HG03378 (cell line): Measurements from ENCODE around the gene FLYWCH2.
"Not testable (repeated sequence)": the region's sequence is repeated elsewhere in the genome, so short reads cannot be mapped to it uniquely, and the experiment has no call there.

Experiments
- ATAC-seq: cut with Tn5 transposase; IDR thresholded peaks from one replicate; pipeline ENCODE4 v1.9.1; 2021; ENCODE audit warnings: mild to moderate bottlenecking, moderate library complexity; ENCODE audit not compliant: unreplicated experiment

FLYWCH2 gene

DNA sequence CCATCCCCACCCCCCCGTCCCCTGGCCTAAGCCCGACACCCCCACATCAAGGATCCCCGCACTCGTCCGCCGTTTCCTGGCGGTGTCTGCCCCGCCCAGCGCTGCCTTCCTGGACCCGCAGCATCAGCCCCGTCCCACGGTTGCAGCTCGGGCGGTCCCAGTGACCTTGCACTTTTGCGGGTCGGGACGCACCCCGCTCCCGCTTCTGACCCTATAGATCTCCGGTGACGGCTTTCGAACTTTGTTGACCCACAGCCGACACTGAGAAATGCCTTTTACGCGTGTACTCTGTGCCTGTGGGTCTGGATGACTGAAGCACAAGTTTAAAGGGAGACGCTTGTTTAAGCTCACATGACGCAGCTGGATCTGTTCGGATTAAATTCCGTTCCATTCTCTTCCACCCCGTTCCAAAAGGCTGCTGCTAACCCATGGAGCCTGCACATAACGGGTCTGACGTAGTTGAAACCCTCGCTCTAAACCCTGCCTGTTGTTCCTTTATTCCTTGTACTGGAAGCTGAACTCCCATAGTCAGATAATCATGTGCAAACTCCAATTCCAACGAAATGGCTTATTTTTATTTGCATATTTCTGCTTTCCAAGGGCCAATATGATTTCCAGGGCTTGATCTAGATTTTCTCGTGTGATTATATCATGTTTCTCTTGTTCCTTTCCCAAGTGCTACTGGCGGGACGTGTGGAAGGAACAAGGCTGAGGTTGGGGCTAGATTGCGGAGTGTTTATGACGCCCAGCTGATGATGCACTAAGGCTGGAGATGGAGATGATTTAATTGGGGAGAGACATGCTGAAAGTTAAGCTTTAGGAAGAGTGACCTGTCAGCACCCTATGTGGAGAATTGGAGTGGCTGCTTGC is 29.6 kb downstream of the FLYWCH2 start:
- ATAC-seq = no peak

DNA sequence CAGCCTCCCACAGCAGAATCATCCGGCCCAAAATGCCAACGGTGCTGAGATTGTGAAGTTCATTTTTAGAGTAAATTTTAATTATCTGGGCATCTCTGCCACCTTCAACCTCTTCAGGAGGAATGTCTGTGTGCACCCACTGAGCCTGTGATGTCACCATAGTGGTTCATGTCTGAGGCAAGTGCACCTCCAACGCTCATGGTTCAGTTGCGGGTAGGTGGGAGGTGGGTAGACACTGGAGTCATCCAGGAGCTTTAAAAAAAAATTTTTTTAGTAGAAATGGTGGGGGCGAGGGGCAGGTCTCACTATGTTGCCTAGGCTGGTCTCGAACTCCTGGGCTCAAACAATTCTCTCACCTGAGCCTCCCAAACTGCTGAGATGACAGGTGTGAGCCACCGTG is 30.6 kb downstream of the FLYWCH2 start:
- no peak for ATAC-seq

DNA sequence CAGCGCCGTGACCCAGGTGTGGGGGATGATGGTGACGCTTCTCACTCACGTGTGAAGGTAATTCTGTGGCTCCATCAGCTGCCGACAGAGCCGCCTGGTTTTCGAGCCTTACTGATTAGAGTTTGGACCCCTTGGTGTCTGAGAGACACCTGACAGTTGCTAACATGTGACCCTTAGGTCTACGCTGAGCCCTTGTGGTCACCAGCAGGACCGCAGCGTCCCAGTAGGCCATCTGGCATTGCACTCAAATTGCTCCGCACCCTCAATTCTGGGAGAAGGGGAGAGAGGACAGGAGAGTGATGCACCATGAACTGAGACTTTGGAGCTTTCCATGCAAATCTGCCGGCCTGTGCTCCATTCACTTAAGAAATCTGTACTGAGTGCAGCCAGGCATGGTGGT is 31.2 kb downstream of the FLYWCH2 start:
- no peak for ATAC-seq

DNA sequence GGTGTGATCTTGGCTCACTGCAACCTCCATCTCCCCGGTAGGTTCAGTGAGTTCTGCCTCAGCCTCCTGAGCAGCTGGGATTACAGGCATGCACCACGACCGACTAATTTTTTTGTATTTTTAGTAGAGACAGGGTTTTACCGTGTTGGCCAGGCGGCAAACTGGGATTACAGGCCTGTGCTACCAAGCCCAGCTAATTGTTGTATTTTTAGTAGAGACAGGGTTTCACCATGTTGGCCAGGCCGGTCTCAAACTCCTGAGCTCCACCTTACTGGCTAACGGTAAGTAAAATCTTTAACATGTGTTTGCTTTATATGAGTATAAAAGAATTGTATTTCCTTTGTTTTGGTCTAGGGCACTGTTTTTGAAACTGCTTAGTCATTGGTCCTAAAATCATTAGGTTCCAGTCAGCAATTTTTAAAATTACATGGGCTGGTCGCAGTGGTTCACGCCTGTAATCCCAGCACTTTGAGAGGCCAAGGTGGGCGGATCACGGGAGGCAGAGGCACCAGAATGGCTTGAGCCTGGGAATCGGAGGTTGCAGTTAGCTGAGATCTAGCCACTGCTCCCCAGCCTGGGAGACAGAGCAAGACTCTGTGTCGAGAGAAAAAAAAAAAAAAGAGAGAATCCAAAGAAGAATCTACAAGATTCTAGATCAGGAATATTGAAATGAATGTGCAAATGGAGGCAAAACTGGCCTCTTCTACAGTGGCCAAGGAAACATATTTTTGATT is 32.3 kb downstream of the FLYWCH2 start:
- no peak for ATAC-seq

DNA sequence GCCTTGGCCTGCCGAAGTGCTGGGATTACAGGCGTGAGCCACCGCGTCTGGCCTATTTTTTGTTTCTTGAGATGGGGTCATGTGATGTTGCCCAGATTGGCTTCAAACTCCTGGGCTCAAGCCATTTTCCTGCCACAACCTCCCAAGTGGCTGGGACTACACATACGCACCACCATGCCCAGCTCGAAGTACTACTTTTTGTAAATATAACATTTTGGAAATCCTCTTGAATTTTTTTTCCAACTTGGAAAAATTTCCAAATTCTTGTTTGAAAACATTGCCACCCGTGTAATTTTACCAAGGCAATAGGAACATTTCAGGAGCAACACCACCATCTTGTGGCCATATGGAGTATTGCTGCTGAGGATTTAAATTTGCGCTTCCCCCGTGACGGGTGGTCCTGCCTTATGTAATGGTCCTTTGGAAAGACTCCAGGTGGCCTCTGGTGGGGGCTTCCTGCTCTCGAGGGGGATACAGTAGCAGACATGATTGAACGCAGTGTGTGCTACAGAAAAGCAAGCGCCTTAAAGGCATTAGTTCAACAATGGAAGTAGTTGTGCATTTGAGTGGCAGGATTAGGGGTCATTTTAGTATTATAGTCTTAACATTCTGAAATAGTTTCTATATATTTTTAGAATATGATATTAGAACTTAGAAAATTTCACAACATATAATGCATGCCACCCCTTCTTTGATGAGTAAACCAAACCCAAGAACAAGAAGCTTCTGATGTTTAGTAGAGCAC is 36.7 kb downstream of the FLYWCH2 start:
- no peak for ATAC-seq

DNA sequence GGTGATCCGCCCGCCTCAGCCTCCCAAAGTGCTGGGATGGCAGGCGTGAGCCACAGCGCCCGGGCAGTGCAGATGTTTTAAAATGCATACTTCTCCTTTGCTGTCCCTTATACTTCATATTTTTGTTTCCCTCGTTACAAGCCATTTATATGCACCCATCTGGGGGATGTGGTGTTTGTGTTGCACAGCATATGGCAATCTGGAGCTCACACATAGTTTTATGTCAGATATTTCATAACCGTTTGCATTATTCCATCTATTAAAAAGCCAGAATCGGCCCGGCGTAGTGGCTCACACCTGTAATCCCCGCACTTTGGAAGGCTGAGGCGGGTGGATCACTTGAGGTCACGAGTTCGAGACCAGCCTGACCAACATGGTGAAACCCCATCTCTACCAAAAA is 40.5 kb downstream of the FLYWCH2 start:
- no peak for ATAC-seq

DNA sequence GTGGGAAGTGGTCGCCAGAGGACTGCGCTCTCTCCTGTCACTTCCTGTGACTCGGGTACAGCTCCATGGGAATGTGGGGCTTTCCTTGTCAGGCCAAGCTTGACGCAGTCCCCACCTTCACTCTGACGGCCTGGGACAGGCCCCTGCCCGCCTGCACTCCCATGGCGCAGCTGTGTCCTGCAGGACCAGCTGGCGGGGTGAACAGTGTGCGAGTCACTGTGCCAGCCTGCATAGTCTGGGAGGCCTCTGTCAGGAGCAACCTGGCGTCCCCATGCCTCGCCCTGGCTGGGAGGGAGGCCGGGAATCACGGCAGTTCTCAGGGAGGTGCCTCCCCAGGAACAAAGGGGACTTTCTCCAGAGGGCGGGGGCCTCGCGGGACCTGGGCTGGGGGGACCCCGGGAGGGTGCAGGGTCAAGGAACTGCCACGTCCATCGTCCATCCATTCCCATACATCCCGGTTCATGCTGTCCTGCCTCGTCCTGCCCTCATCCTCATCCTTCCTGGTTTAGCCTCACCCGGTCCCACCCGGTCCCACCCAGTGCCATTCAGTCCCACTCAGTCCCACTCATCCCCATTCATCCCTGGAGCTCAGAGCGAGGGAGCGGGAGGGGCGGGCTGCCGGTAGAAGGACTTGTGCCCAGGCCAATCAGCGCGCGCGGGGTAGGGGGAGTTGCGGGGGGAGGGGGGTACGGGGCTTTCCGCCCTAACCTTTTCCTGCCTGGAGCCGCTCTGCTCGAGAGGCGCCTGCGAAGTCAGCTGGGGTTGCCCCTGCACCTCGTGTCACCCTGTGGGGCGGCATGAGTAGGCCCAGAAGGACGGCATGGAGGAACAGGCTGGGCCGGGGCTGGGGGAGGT is 42.1 kb downstream of the FLYWCH2 start:
- no peak for ATAC-seq

DNA sequence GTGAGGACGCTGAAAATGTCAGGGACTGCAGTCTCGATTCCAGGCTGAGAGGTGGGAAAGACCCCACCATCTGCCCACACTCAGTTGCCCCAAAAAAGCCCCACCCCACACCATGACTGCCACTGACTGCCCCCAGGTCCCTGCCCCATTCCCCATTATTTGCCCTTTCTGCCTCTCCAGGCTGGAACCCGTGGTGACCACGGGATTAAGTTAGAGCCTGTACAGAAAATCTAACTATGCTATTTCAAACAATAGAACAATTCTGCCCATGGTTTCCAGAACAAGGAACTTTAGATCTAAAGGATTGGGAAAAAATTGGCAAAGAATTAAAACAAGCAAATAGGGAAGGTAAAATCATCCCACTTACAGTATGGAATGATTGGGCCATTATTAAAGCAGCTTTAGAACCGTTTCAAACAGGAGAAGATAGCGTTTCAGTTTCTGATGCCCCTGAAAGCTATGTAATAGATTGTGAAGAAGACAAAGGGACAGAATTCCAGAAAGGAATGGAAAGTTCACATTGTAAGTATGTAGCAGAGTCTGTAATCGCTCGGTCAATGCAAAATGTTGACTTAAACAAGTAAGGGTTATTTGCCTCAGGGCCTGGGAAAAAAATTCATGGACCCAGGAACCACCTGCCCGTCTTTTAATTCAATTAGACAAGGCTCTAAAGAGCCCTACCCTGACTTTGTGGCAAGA is 43.1 kb downstream of the FLYWCH2 start:
- ATAC-seq = no peak

DNA sequence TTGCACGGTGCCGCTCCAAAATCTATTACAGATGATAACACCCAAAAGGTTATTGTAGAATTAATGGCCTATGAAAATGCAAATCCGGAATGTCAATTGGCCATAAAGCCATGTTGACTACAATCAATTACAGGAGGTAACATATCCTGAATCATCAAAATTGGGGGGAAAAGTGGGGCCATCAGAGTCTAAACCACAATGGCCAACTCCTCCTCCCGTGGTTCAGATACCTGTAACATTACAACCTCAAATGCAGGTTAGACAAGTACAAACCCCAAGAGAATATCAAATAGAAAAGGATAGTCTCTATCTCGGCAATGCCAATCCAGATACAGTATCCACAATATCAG is 43.6 kb downstream of the FLYWCH2 start:
- no peak for ATAC-seq

DNA sequence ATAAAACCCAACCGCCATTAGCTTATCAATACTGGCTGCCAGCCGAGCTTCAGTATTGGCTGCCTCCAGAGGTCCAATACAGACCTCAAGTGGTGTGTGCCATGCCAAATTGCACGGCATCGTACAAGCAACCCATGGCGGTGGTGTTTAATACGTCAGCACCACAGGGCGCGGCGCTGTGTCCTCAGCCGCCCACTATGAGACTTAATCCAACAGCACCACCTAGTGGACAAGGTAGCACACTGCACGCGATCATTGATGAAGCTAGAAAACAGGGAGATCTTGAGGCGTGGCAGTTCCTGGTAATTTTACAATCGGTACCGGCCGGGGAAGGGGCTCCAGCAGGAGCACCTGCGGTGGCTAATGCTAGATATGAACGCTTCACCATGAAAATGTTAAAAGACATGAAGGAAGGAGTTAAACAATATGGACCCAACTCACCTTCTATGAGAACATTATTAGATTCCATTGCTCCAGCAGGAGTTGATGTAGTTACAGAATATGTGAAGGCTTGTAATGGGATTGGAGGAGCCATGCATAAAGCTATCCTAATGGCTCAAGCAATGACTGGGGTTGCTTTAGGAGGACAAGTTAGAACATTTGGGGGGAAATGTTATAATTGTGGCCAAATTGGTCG is 44.1 kb downstream of the FLYWCH2 start:
- no peak for ATAC-seq

DNA sequence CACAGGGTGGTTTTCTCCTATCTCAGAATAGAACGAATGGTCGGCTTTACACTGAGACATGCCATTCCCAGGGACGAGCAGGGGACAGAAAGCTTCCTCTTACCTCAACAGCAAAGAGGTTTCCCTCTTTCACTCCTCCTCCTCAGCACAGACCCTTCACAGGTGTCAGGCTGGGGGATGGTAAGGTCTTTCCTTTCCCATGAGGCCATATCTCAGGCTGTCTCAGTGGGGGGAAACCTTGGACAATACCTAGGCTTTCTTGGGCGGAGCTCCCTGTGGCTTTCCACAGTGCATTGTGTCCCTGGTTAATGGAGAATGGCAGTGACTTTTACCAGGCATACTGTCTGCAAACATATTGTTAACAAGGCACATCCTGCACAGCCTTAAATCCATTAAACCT is 45.1 kb downstream of the FLYWCH2 start:
- not testable (repeated sequence) for ATAC-seq

DNA sequence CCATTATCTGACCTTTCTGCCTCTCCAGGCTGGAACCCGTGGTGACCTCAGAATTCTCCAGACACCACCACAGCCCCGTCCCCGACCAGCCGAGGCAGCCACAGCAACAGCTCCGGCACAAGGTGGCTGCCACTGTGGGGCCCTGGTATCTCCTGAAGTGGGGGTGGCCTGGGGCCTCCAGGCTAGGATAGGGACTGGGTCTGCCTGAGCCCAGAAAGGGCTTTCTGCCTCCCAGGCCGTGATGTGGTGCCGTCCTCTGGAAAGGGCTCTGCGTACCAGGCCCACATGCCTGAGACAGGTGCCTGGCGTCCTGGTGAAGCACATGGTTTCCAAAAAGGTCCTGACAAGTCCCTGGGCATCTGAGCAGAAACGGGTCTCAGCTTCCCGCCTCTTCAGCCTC is 45.8 kb downstream of the FLYWCH2 start:
- ATAC-seq = no peak

DNA sequence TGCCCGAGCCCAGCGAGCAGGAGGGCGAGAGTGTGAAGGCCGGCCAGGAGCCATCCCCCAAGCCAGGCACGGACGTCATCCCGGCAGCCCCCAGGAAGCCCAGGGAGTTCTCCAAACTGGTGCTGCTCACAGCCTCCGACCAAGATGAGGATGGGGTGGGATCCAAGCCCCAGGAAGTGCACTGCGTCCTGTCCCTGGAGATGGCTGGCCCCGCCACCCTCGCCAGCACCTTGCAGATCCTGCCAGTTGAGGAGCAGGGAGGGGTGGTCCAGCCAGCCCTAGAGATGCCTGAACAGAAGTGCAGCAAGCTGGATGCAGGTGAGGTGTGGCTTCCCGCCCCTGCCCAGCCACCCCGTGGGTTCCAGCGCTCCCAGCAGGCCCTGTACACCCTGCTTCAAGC is 46.7 kb downstream of the FLYWCH2 start:
- ATAC-seq = no peak

DNA sequence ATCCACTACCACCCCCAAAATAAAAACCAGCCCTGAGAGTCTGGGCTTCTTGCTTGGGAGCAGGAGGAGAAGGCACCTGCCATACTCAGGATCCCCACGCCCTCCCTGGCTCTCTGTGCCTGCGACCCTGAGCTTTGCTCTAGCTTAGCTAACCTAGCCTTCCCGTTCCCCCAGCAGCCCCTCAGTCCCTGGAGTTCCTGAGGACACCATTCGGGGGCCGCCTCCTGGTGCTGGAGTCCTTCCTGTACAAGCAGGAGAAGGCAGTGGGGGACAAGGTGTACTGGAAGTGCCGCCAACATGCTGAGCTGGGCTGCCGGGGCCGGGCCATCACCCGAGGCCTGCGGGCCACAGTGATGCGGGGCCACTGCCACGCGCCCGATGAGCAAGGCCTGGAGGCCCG is 47.2 kb downstream of the FLYWCH2 start:
- ATAC-seq = no peak

DNA sequence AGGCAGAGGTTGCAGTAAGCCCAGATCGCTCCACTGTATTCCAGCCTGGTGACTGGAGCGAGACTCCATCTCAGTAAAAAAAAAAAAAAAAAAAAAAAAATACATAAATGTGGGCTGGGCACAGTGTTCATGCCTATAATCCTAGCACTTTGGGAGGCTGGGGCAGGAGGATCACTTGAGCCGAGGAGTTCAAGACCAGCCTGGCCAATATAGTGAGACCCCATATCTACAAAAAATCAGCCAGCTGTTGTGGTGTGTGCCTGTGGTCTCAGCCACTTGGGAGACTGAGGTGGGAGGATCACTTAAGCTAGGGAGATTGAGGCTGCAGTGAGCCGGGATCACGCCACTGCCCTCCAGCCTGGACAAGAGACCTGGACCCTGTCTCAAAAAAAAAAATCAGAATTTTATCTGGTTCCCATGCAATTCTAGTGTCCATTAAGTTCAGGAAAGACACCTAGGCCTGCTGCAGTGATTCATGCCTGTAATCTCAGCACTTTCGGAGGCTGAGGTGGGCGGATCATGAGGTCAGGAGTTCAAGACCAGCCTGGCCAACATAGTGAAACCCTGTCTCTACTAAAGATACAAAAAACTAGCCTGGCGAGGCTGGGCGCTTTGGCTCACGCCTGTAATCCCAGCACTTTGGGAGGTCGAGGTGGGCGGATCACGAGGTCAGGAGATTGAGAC is 48.4 kb downstream of the FLYWCH2 start:
- not testable (repeated sequence) for ATAC-seq

DNA sequence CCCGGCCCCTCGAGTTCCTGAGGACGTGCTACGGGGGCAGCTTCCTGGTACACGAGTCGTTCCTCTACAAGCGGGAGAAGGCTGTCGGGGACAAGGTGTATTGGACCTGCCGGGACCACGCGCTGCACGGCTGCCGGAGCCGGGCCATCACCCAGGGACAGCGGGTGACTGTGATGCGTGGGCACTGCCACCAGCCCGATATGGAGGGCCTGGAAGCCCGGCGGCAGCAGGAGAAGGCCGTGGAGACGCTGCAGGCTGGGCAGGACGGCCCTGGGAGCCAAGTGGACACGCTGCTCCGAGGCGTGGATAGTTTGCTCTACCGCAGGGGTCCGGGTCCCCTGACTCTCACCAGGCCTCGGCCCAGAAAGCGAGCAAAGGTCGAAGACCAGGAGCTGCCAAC is 50.1 kb downstream of the FLYWCH2 start:
- no peak for ATAC-seq

DNA sequence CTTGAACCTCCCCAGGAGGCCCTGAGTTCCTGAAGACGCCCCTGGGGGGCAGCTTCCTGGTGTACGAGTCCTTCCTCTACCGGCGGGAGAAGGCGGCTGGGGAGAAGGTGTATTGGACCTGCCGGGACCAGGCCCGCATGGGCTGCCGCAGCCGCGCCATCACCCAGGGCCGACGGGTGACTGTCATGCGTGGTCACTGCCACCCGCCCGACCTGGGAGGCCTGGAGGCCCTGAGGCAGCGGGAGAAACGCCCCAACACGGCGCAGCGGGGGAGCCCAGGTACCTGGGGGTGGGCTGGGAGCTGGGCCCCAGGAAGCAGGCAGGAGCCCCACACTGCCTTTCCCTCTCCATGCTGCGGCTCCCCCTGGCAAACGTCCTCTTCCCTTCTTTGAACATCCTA is 50.7 kb downstream of the FLYWCH2 start:
- ATAC-seq = no peak

DNA sequence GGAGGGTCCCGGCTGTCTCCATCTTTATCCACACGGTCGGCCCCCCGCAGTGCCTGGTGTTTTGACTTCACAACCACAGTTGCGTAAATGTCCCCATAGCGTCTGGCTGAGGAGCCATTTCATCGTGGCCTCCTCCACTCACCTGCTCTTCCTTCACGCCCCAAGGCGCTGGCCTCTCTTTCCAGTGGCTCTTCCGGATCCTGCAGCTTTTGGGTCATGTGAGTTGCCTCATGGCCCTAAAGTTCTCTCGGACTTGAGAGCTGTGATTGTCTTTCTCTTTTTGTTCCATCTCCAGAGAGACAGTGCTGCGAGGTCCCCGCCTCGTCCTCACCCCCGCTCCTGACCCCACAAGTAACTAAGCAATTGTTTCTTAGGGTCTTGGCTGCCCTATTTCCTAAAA is 51.4 kb downstream of the FLYWCH2 start:
- no peak for ATAC-seq

DNA sequence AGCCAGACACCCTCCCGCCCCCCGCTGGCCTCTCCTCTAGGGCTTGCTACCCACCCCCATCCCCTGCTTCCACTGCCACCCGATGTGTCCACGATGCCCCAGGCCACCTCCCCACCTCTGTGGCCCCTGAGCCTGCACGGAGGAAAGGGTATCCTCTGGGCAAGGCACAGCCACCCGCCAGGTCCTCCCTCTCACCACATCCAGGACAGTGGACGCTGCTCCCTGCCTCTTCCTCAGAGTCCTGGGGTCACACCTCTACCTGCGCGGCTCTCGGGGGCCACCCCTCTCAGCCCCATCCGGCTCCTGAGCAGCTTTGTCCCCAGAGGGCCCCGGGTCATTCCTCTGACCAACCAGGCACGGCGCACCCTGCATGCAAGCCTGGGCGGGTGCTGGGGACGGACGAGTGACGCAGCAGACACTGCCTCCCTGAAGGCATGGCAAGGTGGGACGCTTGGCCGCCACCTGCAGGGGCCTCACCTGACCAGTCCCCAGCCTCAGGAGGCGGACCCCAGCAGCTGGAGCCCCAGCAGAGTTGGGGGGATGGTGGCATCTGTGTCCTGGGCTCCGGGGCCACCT is 53.5 kb downstream of the FLYWCH2 start:
- ATAC-seq = no peak
